ENCODE results near the gene DCTN1. TPM values are rescaled to one million over a fixed set of nuclear protein-coding genes. Genes with fewer than 3 reads are reported as not detected.

Gene DCTN1
- total RNA-seq, 4 donors from 2014 or later, result 48.2 to 140 (median 95.0) TPM

GRCh38 chr2:74333896-74334586, 46.1 kb downstream of the DCTN1 start:
- Histone ChIP-seq H3K9me3 (no peaks in the 10 kb centered on the region), H3K4me3 (no peak overlapping the region), H3K4me1 (no peaks in the 10 kb centered on the region), H3K27me3 (no peaks in the 10 kb centered on the region), H3K27ac (no peak overlapping the region), H3K36me3 (no peaks in the 10 kb centered on the region)
- no peak for TF ChIP-seq CTCF (IDR thresholded peaks at IDR 0.05)
- no peak for TF ChIP-seq POLR2A (IDR thresholded peaks at IDR 0.05)
- no peak for DNase-seq
- intact Hi-C loops (cut with DNase I; ENCODE audit: low total_unique reads), result loop anchor here (10.0 kb wide), 1 partner anchor 519 kb away; no protein-coding TSS in a partner anchor

GRCh38 chr2:74333175-74333574, 46.9 kb downstream of the DCTN1 start:
- no peak for DNase-seq
- no peak overlapping the region for H3K27ac ChIP-seq

GRCh38 chr2:74332550-74333174, 47.4 kb downstream of the DCTN1 start:
- no peak overlapping the region for H3K27ac ChIP-seq
- H3K4me1 ChIP-seq, result no peaks in the 10 kb centered on the region
- TF ChIP-seq POLR2A (IDR thresholded peaks at IDR 0.05) (no peak), CTCF (IDR thresholded peaks at IDR 0.05) (no peak)
- intact Hi-C loops (cut with DNase I; ENCODE audit: low total_unique reads), result loop anchor here (10.0 kb wide), 1 partner anchor 518 kb away; no protein-coding TSS in a partner anchor
- no peaks in the 10 kb centered on the region for H3K36me3 ChIP-seq
- DNase-seq, result no peak
- H3K4me3 ChIP-seq, result no peak overlapping the region
- no peaks in the 10 kb centered on the region for H3K9me3 ChIP-seq
- H3K27me3 ChIP-seq, result no peaks in the 10 kb centered on the region

More at GRCh38 chr2:74333175-74333574, 46.9 kb downstream of the DCTN1 start:
- Histone ChIP-seq H3K27me3 (no peaks in the 10 kb centered on the region), H3K4me3 (no peak overlapping the region), H3K4me1 (no peaks in the 10 kb centered on the region), H3K36me3 (no peaks in the 10 kb centered on the region), H3K9me3 (no peaks in the 10 kb centered on the region)
- intact Hi-C loops (cut with DNase I; ENCODE audit: low total_unique reads), result loop anchor here (10.0 kb wide), 1 partner anchor 518 kb away; no protein-coding TSS in a partner anchor
- TF ChIP-seq CTCF (IDR thresholded peaks at IDR 0.05) (no peak), POLR2A (IDR thresholded peaks at IDR 0.05) (no peak)

GRCh38 chr2:74328573-74328972, 51.5 kb downstream of the DCTN1 start:
- Histone ChIP-seq H3K4me1 (no peaks in the 10 kb centered on the region), H3K27ac (no peak overlapping the region), H3K36me3 (no peaks in the 10 kb centered on the region), H3K27me3 (no peaks in the 10 kb centered on the region), H3K4me3 (no peak overlapping the region), H3K9me3 (no peaks in the 10 kb centered on the region)
- intact Hi-C loops (cut with DNase I; ENCODE audit: low total_unique reads), result no loop called here
- DNase-seq, result no peak
- TF ChIP-seq CTCF (IDR thresholded peaks at IDR 0.05) (no peak), POLR2A (IDR thresholded peaks at IDR 0.05) (no peak)

- Histone ChIP-seq H3K9me3 (no peaks in the 10 kb centered on the region), H3K27me3 (no peaks in the 10 kb centered on the region), H3K36me3 (no peaks in the 10 kb centered on the region), H3K4me1 (no peaks in the 10 kb centered on the region), H3K27ac (no peak overlapping the region), H3K4me3 (no peak overlapping the region)
- intact Hi-C loops (cut with DNase I; ENCODE audit: low total_unique reads), result no loop called here
- DNase-seq, result no peak
- no peak for TF ChIP-seq CTCF (IDR thresholded peaks at IDR 0.05)
- no peak for TF ChIP-seq POLR2A (IDR thresholded peaks at IDR 0.05)
Measured at GRCh38 chr2:74328074-74328473, 52.0 kb downstream of the DCTN1 start.

Data from uterus (tissue), 4 donors.